Left lobe of liver (tissue), 2 donors: ENCODE data around the gene PHF12. TPM values are rescaled to one million over a fixed set of nuclear protein-coding genes. Genes with fewer than 3 reads are reported as not detected.
A peak's percentile ranks its signal among the peaks of the same experiment; 100 is the strongest.

ENCODE experiments used
- ATAC-seq: fragments of 200-7000 bp; cut with Tn5 transposase; one replicate; pipeline ENCODE4 v1.9.1; 2020; ENCODE audit warnings: mild to moderate bottlenecking, moderate library complexity
- DNase-seq: peaks from one replicate; pipeline ENCODE4 v3.0.0-alpha.2; 2020; ENCODE audit warnings: low spot score
- total RNA-seq: library from RNA; stranded (reverse); gene quantifications from one replicate; pipeline ENCODE4 v1.2.1, GENCODE V29; 2021
- donor health status: DM: no; HTN: no; CAD: no; lungs with moderate emphysema.
- donor health status: DM: no; HTN: yes; CAD: no.

The PHF12 gene
- total RNA-seq, 1 donor from 2014 or later: 15.2 TPM

GRCh38 chr17:28975646-28976045, 24.3 kb upstream of the PHF12 start:
- ATAC-seq (peak; percentile 40), DNase-seq (no peak)

- DNase-seq: peak; percentile 66
These were observed 23.7 kb upstream of the PHF12 start for GRCh38 chr17:28975031-28975430.

GRCh38 chr17:28974451-28974850, 23.1 kb upstream of the PHF12 start:
- peak; percentile 57 for ATAC-seq
- peak; percentile 69 for DNase-seq

More at GRCh38 chr17:28975031-28975430, 23.7 kb upstream of the PHF12 start:
- peak; percentile 60 for ATAC-seq

- ATAC-seq (no peak), DNase-seq (no peak)
These were observed 22.1 kb upstream of the PHF12 start for GRCh38 chr17:28973425-28973824.

- ATAC-seq (no peak), DNase-seq (no peak)
These were observed 21.1 kb upstream of the PHF12 start for GRCh38 chr17:28972437-28972836.

- DNase-seq (peak; percentile 89), ATAC-seq (peak; percentile 80)
These were observed 19.6 kb upstream of the PHF12 start for GRCh38 chr17:28970879-28971278.

GRCh38 chr17:28969706-28970393, 18.5 kb upstream of the PHF12 start:
- ATAC-seq (no peak), DNase-seq (no peak)

- DNase-seq: no peak
- no peak for ATAC-seq
These were observed 17.6 kb upstream of the PHF12 start for GRCh38 chr17:28968914-28969295.

GRCh38 chr17:28968231-28968913, 17.1 kb upstream of the PHF12 start:
- DNase-seq: no peak
- ATAC-seq: no peak

- DNase-seq (no peak), ATAC-seq (no peak)
These were observed 16.2 kb upstream of the PHF12 start for GRCh38 chr17:28967221-28968135.

GRCh38 chr17:28963841-28964240, 12.5 kb upstream of the PHF12 start:
- DNase-seq: no peak
- no peak for ATAC-seq

- DNase-seq (no peak), ATAC-seq (no peak)
These were observed 11.8 kb upstream of the PHF12 start for GRCh38 chr17:28963055-28963611.

GRCh38 chr17:28961391-28961790, 10.1 kb upstream of the PHF12 start:
- ATAC-seq: no peak

GRCh38 chr17:28960256-28961061, 9.1 kb upstream of the PHF12 start:
- no peak for DNase-seq
- ATAC-seq: no peak

More at GRCh38 chr17:28961391-28961790, 10.1 kb upstream of the PHF12 start:
- DNase-seq: no peak

GRCh38 chr17:28959471-28959871, 8.2 kb upstream of the PHF12 start:
- DNase-seq (no peak), ATAC-seq (no peak)

GRCh38 chr17:28958820-28959455, 7.6 kb upstream of the PHF12 start:
- no peak for ATAC-seq
- no peak for DNase-seq

GRCh38 chr17:28957992-28958355, 6.7 kb upstream of the PHF12 start:
- ATAC-seq (no peak), DNase-seq (no peak)

- DNase-seq: no peak
- ATAC-seq: no peak
These were observed 6.1 kb upstream of the PHF12 start for GRCh38 chr17:28957277-28957991.

- ATAC-seq: no peak
- DNase-seq: no peak
These were observed 5.5 kb upstream of the PHF12 start for GRCh38 chr17:28956861-28957260.
